Fibroblast of the aortic adventitia (primary cell): ENCODE data around the gene HIBADH. TPM values are rescaled to one million over a fixed set of nuclear protein-coding genes. Genes with fewer than 3 reads are reported as not detected.
A peak's percentile ranks its signal among the peaks of the same experiment; 100 is the strongest.
"Not testable (repeated sequence)": the region's sequence is repeated elsewhere in the genome, so short reads cannot be mapped to it uniquely, and the experiment has no call there.

Experiments
- DNase-seq: peaks from one replicate; pipeline ENCODE4 v3.0.0-alpha.2; 2010; ENCODE audit warnings: low read depth
- H3K4me3 ChIP-seq: 2 replicates; pipeline ENCODE4 v1.5.1; 2011; ENCODE audit warnings: low read depth, mild to moderate bottlenecking, control low read depth, low read length, moderate library complexity
- CTCF ChIP-seq: IDR thresholded peaks from 2 replicates; pipeline ENCODE4 v1.5.1; 2011; ENCODE audit warnings: mild to moderate bottlenecking, low read length, control low read depth, inconsistent platforms; ENCODE audit not compliant: insufficient read depth
- total RNA-seq: library from RNA; depleted of rRNA; stranded (reverse); fragments of >200 nt; gene quantifications from 2 replicates; pipeline ENCODE4 v1.2.3, GENCODE V29; 2012; ENCODE audit warnings: low replicate concordance

The HIBADH gene
- total RNA-seq, 1 donor: 58.1 TPM

- DNase-seq: no peak
- no peak for TF ChIP-seq CTCF
- no peak overlapping the region for H3K4me3 ChIP-seq
These were observed 146.3 kb downstream of the HIBADH start for GRCh38 chr7:27516421-27516820.

- no peak for TF ChIP-seq CTCF
- no peak overlapping the region for H3K4me3 ChIP-seq
- DNase-seq: no peak
These were observed 146.8 kb downstream of the HIBADH start for GRCh38 chr7:27515933-27516332.

GRCh38 chr7:27514861-27515260 lies 147.8 kb downstream of the HIBADH start:
- no peak for TF ChIP-seq CTCF
- H3K4me3 ChIP-seq: no peak overlapping the region

GRCh38 chr7:27513885-27514284 lies 148.8 kb downstream of the HIBADH start:
- no peak for TF ChIP-seq CTCF
- H3K4me3 ChIP-seq: no peak overlapping the region
- DNase-seq: peak; percentile 7

More at GRCh38 chr7:27514861-27515260, 147.8 kb downstream of the HIBADH start:
- DNase-seq: no peak

- not testable (repeated sequence) for H3K4me3 ChIP-seq, DNase-seq
These were observed 151.3 kb downstream of the HIBADH start for GRCh38 chr7:27511370-27511769.

GRCh38 chr7:27510541-27510940 lies 152.1 kb downstream of the HIBADH start:
- H3K4me3 ChIP-seq: no peak overlapping the region
- no peak for TF ChIP-seq CTCF
- DNase-seq: no peak

- H3K4me3 ChIP-seq, DNase-seq: not testable (repeated sequence)
These were observed 160.8 kb downstream of the HIBADH start for GRCh38 chr7:27501879-27502278.

GRCh38 chr7:27501001-27501400 lies 161.7 kb downstream of the HIBADH start:
- no peak overlapping the region for H3K4me3 ChIP-seq
- DNase-seq: no peak
- no peak for TF ChIP-seq CTCF
